Ascending aorta (tissue), 2 donors: ENCODE data around the gene CABLES1. TPM values are rescaled to one million over a fixed set of nuclear protein-coding genes. Genes with fewer than 3 reads are reported as not detected.
A peak's percentile ranks its signal among the peaks of the same experiment; 100 is the strongest.
"Not testable (repeated sequence)": the region's sequence is repeated elsewhere in the genome, so short reads cannot be mapped to it uniquely, and the experiment has no call there.

Experiments used
- DNase-seq, 2 donors: peaks; one replicate each; pipeline ENCODE4 v3.0.0-alpha.2; 2019; ENCODE audit warnings: low spot score in 2 of 2
- H3K27ac ChIP-seq, 2 donors: fragments of 200-600 bp; sonication (generic); one replicate each; pipeline ENCODE4 v1.5.1; 2016 to 2017; ENCODE audit warnings: mild to moderate bottlenecking in 1 of 2
- H3K27me3 ChIP-seq: fragments of 200-600 bp; sonication (generic); one replicate; pipeline ENCODE4 v1.5.1; 2017
- H3K36me3 ChIP-seq, 2 donors: fragments of 200-600 bp; sonication (generic); one replicate each; pipeline ENCODE4 v1.5.1; 2016
- H3K4me1 ChIP-seq, 2 donors: fragments of 200-600 bp; sonication (generic); one replicate each; pipeline ENCODE4 v1.5.1; 2016 to 2017; ENCODE audit warnings: mild to moderate bottlenecking in 1 of 2
- H3K4me3 ChIP-seq, 2 donors: fragments of 200-600 bp; sonication (generic); one replicate each; pipeline ENCODE4 v1.5.1; 2016 to 2017; ENCODE audit warnings: mild to moderate bottlenecking in 1 of 2
- H3K9me3 ChIP-seq, 2 donors: fragments of 200-600 bp; sonication (generic); one replicate each; pipeline ENCODE4 v1.5.1; 2016
- intact Hi-C: fragments of 100-400 bp; cut with DNase I; formaldehyde crosslinking; loops from one replicate; pipeline ENCODE4 v1.15.1; 2023
- total RNA-seq: library from RNA; depleted of rRNA; stranded (reverse); fragments of >200 nt; gene quantifications from one replicate; pipeline ENCODE4 v1.1.0, GENCODE V29; 2016
- TF ChIP-seq, protein P1 (sequence below), 3 experiments: fragments of 200-600 bp in 2 of 3; fragments of 450-650 bp in 1 of 3; sonication (generic) in 2 of 3; IDR thresholded peaks; one replicate each; pipeline ENCODE4 v1.5.1; 2016 to 2019; ENCODE audit warnings: antibody characterized with exemption in 3 of 3, mild to moderate bottlenecking in 1 of 3, moderate library complexity in 1 of 3

CABLES1 gene
- total RNA-seq, 1 donor from 2014 or later = 5.4 TPM

DNA sequence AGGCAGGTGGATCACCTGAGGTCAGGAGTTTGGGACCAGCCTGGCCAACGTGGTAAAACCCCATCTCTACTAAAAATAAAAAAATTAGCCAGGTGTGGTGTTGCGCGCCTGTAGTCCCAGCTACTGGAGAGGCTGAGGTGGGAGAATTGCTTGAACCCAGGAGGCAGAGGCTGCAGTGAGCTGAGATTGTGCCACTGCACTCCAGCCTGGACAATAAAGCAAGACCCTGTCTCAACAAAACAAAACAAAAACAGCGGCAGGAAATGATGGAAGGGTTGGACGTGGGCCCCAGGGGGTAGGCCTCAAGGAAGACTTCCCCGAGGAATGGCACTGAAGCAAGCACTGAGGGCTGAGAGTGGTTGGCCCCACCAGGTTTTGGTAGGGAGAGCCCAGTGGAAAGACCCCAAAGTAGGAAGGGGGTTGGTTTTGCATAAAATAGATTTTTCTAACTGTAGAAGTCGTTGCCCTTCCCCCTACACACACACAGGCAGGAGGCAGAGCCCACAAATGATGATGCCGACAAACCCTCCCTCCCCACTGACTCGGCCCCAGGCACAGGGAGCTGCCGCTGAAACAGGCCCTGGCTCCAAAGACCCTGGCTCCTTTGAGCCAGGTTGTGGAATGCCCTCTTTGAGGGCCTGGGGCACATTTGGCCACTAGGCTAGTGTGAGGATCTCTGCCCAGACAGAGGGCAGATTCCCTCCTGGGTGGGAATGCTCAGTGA lies 104.8 kb downstream of the CABLES1 start:
- peak overlapping the region; percentile 91 to 92 for H3K27ac ChIP-seq
- no peak overlapping the region for H3K4me3 ChIP-seq
- no peaks in the 10 kb centered on the region for H3K27me3 ChIP-seq
- TF ChIP-seq, protein P1, sequence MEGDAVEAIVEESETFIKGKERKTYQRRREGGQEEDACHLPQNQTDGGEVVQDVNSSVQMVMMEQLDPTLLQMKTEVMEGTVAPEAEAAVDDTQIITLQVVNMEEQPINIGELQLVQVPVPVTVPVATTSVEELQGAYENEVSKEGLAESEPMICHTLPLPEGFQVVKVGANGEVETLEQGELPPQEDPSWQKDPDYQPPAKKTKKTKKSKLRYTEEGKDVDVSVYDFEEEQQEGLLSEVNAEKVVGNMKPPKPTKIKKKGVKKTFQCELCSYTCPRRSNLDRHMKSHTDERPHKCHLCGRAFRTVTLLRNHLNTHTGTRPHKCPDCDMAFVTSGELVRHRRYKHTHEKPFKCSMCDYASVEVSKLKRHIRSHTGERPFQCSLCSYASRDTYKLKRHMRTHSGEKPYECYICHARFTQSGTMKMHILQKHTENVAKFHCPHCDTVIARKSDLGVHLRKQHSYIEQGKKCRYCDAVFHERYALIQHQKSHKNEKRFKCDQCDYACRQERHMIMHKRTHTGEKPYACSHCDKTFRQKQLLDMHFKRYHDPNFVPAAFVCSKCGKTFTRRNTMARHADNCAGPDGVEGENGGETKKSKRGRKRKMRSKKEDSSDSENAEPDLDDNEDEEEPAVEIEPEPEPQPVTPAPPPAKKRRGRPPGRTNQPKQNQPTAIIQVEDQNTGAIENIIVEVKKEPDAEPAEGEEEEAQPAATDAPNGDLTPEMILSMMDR (IDR thresholded peaks at IDR 0.05) = no peak
- H3K4me1 ChIP-seq = peaks cover 0 to 23% of the 10 kb centered on the region in 2 donors
- DNase-seq = no peak
- H3K36me3 ChIP-seq = peaks cover 4 to 17% of the 10 kb centered on the region in 2 donors
- H3K9me3 ChIP-seq = no peaks in the 10 kb centered on the region
- intact Hi-C loops = loop anchor here (2.0 to 10.0 kb wide), 5 partner anchors 19 to 1045 kb away; partner anchors contain the start of gene RMC1

DNA sequence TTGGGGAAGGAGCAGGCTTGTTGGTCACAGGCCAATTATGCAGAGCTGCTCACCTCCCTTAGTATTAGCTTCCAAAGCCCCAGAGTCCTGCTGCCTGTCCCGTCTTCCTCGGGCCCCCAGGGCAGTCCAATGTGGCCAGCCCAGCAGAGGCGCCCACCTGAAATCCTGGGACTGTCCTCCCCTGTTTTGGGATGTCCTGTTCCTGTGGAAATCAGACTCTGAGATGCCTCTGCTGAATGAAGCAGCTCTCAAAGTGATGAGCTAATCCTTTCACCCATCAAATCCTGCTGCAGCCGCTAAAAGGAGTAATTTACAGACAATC lies 105.3 kb downstream of the CABLES1 start:
- Histone ChIP-seq H3K9me3 (no peaks in the 10 kb centered on the region), H3K27ac (peak overlapping the region in 1 of 2 donors; percentile 92), H3K4me3 (no peak overlapping the region), H3K4me1 (peaks cover 0 to 23% of the 10 kb centered on the region in 2 donors), H3K36me3 (peaks cover 5 to 17% of the 10 kb centered on the region in 2 donors), H3K27me3 (no peaks in the 10 kb centered on the region)
- intact Hi-C loops = no loop called here
- DNase-seq = no peak
- TF ChIP-seq, protein P1 (IDR thresholded peaks at IDR 0.05) = no peak

DNA sequence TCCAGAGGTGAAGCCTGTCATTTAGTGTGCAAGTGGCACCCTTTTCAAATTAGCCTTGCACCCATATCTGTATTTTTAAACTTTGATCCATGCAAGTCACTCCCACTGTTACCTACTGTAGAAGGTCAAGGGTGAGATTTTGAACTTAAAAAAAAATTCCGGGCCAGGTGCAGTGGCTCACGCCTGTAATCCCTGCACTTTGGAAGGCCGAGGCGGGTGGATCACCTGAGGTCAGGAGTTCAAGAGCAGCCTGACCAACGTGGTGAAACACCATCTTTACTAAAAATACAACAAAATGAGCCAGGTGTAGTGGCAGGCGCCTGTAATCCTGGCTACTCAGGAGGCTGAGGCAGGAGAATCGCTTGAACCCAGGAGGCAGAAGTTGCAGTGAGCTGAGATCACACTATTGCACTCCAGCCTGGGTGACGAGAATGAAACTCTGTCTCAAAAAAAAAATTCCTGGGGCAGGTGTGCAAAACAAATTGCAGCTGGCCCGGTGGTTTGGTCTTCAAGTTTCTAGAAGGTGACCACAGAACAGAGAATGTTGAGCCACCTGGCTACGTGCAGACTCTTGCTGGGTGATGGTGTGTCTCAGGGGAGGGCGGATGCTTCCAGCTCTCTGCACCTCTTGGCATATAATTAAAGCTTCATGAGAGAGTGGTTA lies 106.7 kb downstream of the CABLES1 start:
- Histone ChIP-seq H3K36me3 (peaks cover 8 to 18% of the 10 kb centered on the region in 2 donors), H3K4me1 (peaks cover 0 to 21% of the 10 kb centered on the region in 2 donors)
- DNase-seq, intact Hi-C loops, H3K27ac ChIP-seq, H3K27me3 ChIP-seq, H3K4me3 ChIP-seq, H3K9me3 ChIP-seq: not testable (repeated sequence)

DNA sequence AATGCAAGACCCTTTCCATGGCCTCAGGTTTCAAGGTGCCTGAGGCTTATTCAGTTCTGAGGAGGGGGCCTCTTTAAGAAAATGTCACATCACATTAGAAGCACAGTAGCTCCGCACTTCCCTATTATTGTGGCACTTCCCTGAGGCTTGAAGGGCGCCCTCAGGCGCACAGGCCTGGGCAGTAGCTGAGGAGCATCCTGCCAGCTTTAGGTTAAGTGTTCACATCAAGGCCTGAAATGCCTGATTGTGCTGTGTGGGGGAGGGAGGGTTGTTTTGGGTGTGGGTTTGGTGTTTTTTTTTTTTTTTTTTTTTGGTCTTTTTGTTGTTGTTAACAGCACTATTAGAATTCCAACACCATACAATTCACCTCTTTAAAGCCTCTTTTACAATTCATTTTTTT lies 107.9 kb downstream of the CABLES1 start:
- no peak for DNase-seq
- TF ChIP-seq, protein P1 (IDR thresholded peaks at IDR 0.05) = no peak
- H3K4me3 ChIP-seq = no peak overlapping the region
- no peak overlapping the region for H3K27ac ChIP-seq
- no peaks in the 10 kb centered on the region for H3K9me3 ChIP-seq
- peaks cover 0 to 13% of the 10 kb centered on the region in 2 donors for H3K4me1 ChIP-seq
- intact Hi-C loops = no loop called here
- no peaks in the 10 kb centered on the region for H3K27me3 ChIP-seq
- H3K36me3 ChIP-seq = peaks cover 15 to 29% of the 10 kb centered on the region in 2 donors

DNA sequence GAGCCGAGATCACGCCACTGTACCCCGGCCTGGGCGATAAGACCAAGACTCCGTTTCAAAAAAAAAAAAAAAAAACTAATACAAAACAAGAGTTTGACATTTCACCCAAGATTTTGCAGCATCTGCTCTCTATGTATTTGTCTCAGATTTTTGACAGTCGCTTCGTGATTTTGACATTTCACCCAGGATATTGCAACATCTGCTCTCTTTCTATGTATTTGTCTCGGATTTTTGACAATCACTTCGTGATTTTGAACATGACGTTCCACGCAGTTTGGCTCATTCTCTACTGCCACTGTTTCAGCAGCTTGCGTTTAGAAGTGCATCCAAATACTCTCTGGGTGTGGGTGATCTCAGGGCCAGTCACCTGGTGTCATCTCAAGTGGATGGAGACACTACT lies 108.5 kb downstream of the CABLES1 start:
- TF ChIP-seq, protein P1 (IDR thresholded peaks at IDR 0.05) = no peak
- no peak for DNase-seq
- peaks cover 0 to 7% of the 10 kb centered on the region in 2 donors for H3K4me1 ChIP-seq
- H3K4me3 ChIP-seq = no peak overlapping the region
- no peaks in the 10 kb centered on the region for H3K9me3 ChIP-seq
- peaks cover 15 to 33% of the 10 kb centered on the region in 2 donors for H3K36me3 ChIP-seq
- no peak overlapping the region for H3K27ac ChIP-seq
- intact Hi-C loops = no loop called here
- no peaks in the 10 kb centered on the region for H3K27me3 ChIP-seq

DNA sequence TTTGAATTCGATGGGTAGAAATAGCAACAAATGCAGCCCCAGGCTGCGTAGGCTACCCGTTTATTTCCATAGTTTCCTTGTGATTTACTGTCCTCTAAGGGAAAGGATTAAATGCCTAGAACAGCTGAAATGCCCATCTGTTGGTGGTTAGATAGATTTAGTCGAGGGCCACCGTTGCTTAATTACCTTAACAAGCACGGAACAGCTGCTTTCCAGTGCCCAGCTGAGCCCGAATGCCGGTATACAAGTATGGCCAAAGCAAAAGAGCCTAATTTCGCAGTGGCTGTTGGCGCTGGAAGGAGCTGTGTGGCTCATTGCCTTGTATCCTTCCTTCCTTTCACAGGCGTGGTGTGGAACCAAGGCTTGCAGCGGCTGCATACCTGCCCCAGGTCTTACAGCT lies 109.1 kb downstream of the CABLES1 start:
- no peaks in the 10 kb centered on the region for H3K9me3 ChIP-seq
- DNase-seq = no peak
- peaks cover 0 to under 1% of the 10 kb centered on the region in 2 donors for H3K4me1 ChIP-seq
- no peak overlapping the region for H3K27ac ChIP-seq
- intact Hi-C loops = no loop called here
- TF ChIP-seq, protein P1 (IDR thresholded peaks at IDR 0.05) = no peak
- no peak overlapping the region for H3K4me3 ChIP-seq
- H3K36me3 ChIP-seq = peaks cover 15 to 36% of the 10 kb centered on the region in 2 donors
- no peaks in the 10 kb centered on the region for H3K27me3 ChIP-seq
